ENCODE data around the gene COL17A1.
A peak's percentile ranks its signal among the peaks of the same experiment; 100 is the strongest.

The COL17A1 gene

GRCh38 chr10:104085801-104086400 is at the start of gene COL17A1:
Gene COL17A1, minus strand, starts transcription at chr10:104085880. Its CDS starts 5,207 bp downstream, at chr10:104080673.
- DNase-seq (ENCODE audit: low spot score): no peak

- no peak for DNase-seq (ENCODE audit: low spot score)
These were observed 44.4 kb upstream of the COL17A1 start for GRCh38 chr10:104130041-104130440.

GRCh38 chr10:104128214-104128613 is 42.5 kb upstream of the COL17A1 start:
- DNase-seq (ENCODE audit: low spot score): no peak

GRCh38 chr10:104127411-104127810 is 41.7 kb upstream of the COL17A1 start:
- no peak for DNase-seq (ENCODE audit: low spot score)

- peak; percentile 40 for DNase-seq (ENCODE audit: low spot score)
These were observed 37.7 kb upstream of the COL17A1 start for GRCh38 chr10:104123397-104123796.

GRCh38 chr10:104122225-104123107 is 36.8 kb upstream of the COL17A1 start:
- no peak for DNase-seq (ENCODE audit: low spot score)

GRCh38 chr10:104121485-104122224 is 36.0 kb upstream of the COL17A1 start, which contains the start of gene SFR1:
Gene SFR1, plus strand, starts transcription at chr10:104122171. Its CDS starts 13 bp downstream, at chr10:104122184.
- peak; percentile 98 for DNase-seq (ENCODE audit: low spot score)

- DNase-seq (ENCODE audit: low spot score): peak; percentile 83
These were observed 35.3 kb upstream of the COL17A1 start for GRCh38 chr10:104120903-104121484.

GRCh38 chr10:104120512-104120902 is 34.8 kb upstream of the COL17A1 start:
- no peak for DNase-seq (ENCODE audit: low spot score)

GRCh38 chr10:104119996-104120395 is 34.3 kb upstream of the COL17A1 start:
- no peak for DNase-seq (ENCODE audit: low spot score)

- DNase-seq (ENCODE audit: low spot score): peak; percentile 16
These were observed 32.2 kb upstream of the COL17A1 start for GRCh38 chr10:104117839-104118323.

- no peak for DNase-seq (ENCODE audit: low spot score)
These were observed 27.8 kb upstream of the COL17A1 start for GRCh38 chr10:104113376-104113956.

GRCh38 chr10:104109908-104110662 is 24.4 kb upstream of the COL17A1 start:
- DNase-seq (ENCODE audit: low spot score): peak; percentile 62

- no peak for DNase-seq (ENCODE audit: low spot score)
These were observed 19.2 kb upstream of the COL17A1 start for GRCh38 chr10:104104926-104105325.

GRCh38 chr10:104104418-104104817 is 18.7 kb upstream of the COL17A1 start:
- DNase-seq (ENCODE audit: low spot score): no peak

GRCh38 chr10:104103956-104104355 is 18.3 kb upstream of the COL17A1 start:
- DNase-seq (ENCODE audit: low spot score): no peak

GRCh38 chr10:104101902-104102301 is 16.2 kb upstream of the COL17A1 start:
- DNase-seq (ENCODE audit: low spot score): no peak

- DNase-seq (ENCODE audit: low spot score): no peak
These were observed 15.1 kb upstream of the COL17A1 start for GRCh38 chr10:104100795-104101194.

- no peak for DNase-seq (ENCODE audit: low spot score)
These were observed 14.3 kb upstream of the COL17A1 start for GRCh38 chr10:104099941-104100340.

GRCh38 chr10:104099269-104099668 is 13.6 kb upstream of the COL17A1 start:
- no peak for DNase-seq (ENCODE audit: low spot score)
